Measurements from ENCODE around the gene ZNF580.

Gene ZNF580

GRCh38 chr19:55661826-55662225, 21.0 kb downstream of the ZNF580 start:
- no peak for TF ChIP-seq CTCF (IDR thresholded peaks at IDR 0.05; ENCODE audit: low read depth, low read length, missing control alignments)
- H3K4me3 ChIP-seq (ENCODE audit: low read depth, low read length) = no peak overlapping the region
- DNase-seq (ENCODE audit: low read depth) = no peak

GRCh38 chr19:55663846-55664536, 23.2 kb downstream of the ZNF580 start:
- H3K4me3 ChIP-seq (ENCODE audit: low read depth, low read length) = no peak overlapping the region
- TF ChIP-seq CTCF (IDR thresholded peaks at IDR 0.05; ENCODE audit: low read depth, low read length, missing control alignments) = no peak
- no peak for DNase-seq (ENCODE audit: low read depth)

- TF ChIP-seq CTCF (IDR thresholded peaks at IDR 0.05; ENCODE audit: low read depth, low read length, missing control alignments) = no peak
- no peak for DNase-seq (ENCODE audit: low read depth)
- H3K4me3 ChIP-seq (ENCODE audit: low read depth, low read length) = no peak overlapping the region
These were observed 25.7 kb downstream of the ZNF580 start for GRCh38 chr19:55666343-55667005.

GRCh38 chr19:55667006-55667381, 26.2 kb downstream of the ZNF580 start:
- DNase-seq (ENCODE audit: low read depth) = no peak
- no peak overlapping the region for H3K4me3 ChIP-seq (ENCODE audit: low read depth, low read length)
- no peak for TF ChIP-seq CTCF (IDR thresholded peaks at IDR 0.05; ENCODE audit: low read depth, low read length, missing control alignments)

GRCh38 chr19:55667511-55667910, 26.7 kb downstream of the ZNF580 start:
- no peak overlapping the region for H3K4me3 ChIP-seq (ENCODE audit: low read depth, low read length)
- no peak for TF ChIP-seq CTCF (IDR thresholded peaks at IDR 0.05; ENCODE audit: low read depth, low read length, missing control alignments)
- no peak for DNase-seq (ENCODE audit: low read depth)

DNA sequence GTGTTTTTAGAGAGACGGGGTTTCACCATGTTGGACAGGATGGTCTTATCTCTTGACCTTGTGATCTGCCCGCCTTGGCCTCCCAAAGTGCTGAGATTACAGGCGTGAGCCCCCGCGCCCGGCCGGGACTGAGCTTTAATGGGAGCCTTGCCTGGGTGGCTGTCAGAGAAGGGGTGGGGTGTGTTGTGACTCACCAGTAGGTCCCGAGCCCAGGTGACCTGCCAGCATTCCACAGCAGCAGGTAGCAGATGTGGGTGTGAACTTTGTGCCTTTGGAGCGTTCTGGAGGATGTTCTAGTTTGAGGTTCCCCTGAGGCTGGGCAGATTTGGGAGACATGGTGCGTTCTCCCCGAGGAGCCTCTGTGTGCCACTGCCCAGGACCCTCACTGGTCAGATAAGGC, 27.2 kb downstream of the ZNF580 start:
- no peak for DNase-seq (ENCODE audit: low read depth)
- no peak for TF ChIP-seq CTCF (IDR thresholded peaks at IDR 0.05; ENCODE audit: low read depth, low read length, missing control alignments)
- no peak overlapping the region for H3K4me3 ChIP-seq (ENCODE audit: low read depth, low read length)
